ENCODE data around the gene OR5M3. TPM values are rescaled to one million over a fixed set of nuclear protein-coding genes. Genes with fewer than 3 reads are reported as not detected.

Gene OR5M3
- total RNA-seq, 4 donors from 2014 or later = not detected

DNA sequence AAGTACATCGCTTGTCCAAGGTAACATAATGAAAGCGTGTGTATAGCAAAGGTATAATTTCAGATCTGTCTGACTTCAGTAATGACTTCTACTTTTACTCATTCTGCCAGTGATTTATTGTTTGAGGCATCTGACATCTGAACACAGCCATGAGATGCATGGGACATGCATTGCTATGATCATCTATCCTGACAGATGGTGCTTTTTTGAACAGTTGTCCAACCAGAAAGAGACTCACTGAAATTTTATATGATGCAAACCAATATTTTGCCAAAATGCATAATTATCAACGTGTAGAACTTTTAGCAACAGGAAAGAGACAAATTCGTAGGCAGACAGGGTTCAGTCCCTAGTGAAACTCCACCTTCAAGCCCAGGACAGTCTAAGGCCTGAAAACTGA, 19.6 kb downstream of the OR5M3 start:
- ATAC-seq = no peak

More for the DNA sequence above, 19.6 kb downstream of the OR5M3 start:
- Histone ChIP-seq H3K27me3 (no peaks in the 10 kb centered on the region), H3K27ac (no peak overlapping the region), H3K4me3 (no peak overlapping the region), H3K36me3 (no peaks in the 10 kb centered on the region), H3K9me3 (no peaks in the 10 kb centered on the region), H3K4me1 (no peaks in the 10 kb centered on the region)
- WGBS, 2 donors (ENCODE audit: low coverage in 1 of 2) = 58 to 64% methylated on average over 4 of the region's 4 CpGs
- TF ChIP-seq, protein P1, sequence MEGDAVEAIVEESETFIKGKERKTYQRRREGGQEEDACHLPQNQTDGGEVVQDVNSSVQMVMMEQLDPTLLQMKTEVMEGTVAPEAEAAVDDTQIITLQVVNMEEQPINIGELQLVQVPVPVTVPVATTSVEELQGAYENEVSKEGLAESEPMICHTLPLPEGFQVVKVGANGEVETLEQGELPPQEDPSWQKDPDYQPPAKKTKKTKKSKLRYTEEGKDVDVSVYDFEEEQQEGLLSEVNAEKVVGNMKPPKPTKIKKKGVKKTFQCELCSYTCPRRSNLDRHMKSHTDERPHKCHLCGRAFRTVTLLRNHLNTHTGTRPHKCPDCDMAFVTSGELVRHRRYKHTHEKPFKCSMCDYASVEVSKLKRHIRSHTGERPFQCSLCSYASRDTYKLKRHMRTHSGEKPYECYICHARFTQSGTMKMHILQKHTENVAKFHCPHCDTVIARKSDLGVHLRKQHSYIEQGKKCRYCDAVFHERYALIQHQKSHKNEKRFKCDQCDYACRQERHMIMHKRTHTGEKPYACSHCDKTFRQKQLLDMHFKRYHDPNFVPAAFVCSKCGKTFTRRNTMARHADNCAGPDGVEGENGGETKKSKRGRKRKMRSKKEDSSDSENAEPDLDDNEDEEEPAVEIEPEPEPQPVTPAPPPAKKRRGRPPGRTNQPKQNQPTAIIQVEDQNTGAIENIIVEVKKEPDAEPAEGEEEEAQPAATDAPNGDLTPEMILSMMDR (IDR thresholded peaks at IDR 0.05) = no peak
- TF ChIP-seq POLR2A (IDR thresholded peaks at IDR 0.05) (no peak), POLR2AphosphoS5 (IDR thresholded peaks at IDR 0.05) (no peak), EP300 (IDR thresholded peaks at IDR 0.05) (no peak)

Other genes with a start within 250 kb of the OR5M3 start
- gene OR5T2, start 239.1 kb downstream of the OR5M3 start, total RNA-seq = under 1 TPM in 1 of 4 donors, not detected in 3; 0.35 TPM
- gene OR5T3, start 221.1 kb downstream of the OR5M3 start, total RNA-seq = not detected
- gene OR5T1, start 199.2 kb downstream of the OR5M3 start, total RNA-seq = not detected
- gene OR8H1, start 181.1 kb downstream of the OR5M3 start, total RNA-seq = not detected
- gene OR8K3, start 158.2 kb downstream of the OR5M3 start, total RNA-seq = not detected
- not detected for gene OR8K1, start 127.3 kb downstream of the OR5M3 start, total RNA-seq
- gene OR8J1, start 119.1 kb downstream of the OR5M3 start, total RNA-seq = not detected
- not detected for gene OR8U1, start 97.7 kb downstream of the OR5M3 start, total RNA-seq
- not detected for gene OR5AL1, start 60.7 kb downstream of the OR5M3 start, total RNA-seq
- not detected for gene OR5M8, start 18.0 kb upstream of the OR5M3 start, total RNA-seq
- not detected for gene OR5M11, start 69.9 kb upstream of the OR5M3 start, total RNA-seq
- not detected for gene OR5M10, start 104.4 kb upstream of the OR5M3 start, total RNA-seq
- under 1 TPM in 1 of 4 donors, not detected in 3; 0.08 TPM for gene OR5M1, start 141.5 kb upstream of the OR5M3 start, total RNA-seq
- not detected for gene OR5AP2, start 169.1 kb upstream of the OR5M3 start, total RNA-seq
- gene OR5AR1, start 190.3 kb upstream of the OR5M3 start, total RNA-seq = not detected
- gene OR9G1, start 225.7 kb upstream of the OR5M3 start, total RNA-seq = not detected

Data from gastroesophageal sphincter (tissue), 4 donors.